MM.1S (cell line): Measurements from ENCODE around the gene YPEL1.

Source experiments
- DNase-seq: peaks from one replicate; pipeline ENCODE4 v3.0.0-alpha.2; 2015
- H2AFZ ChIP-seq: fragments of 300-600 bp; sonication (generic); 2 replicates; pipeline ENCODE4 v1.6.0; 2016; ENCODE audit warnings: antibody characterized with exemption, low read length
- H3F3A ChIP-seq: fragments of 300-600 bp; sonication (generic); 2 replicates; pipeline ENCODE4 v1.6.1; 2016; ENCODE audit warnings: mild to moderate bottlenecking, antibody characterized with exemption, low read length, moderate library complexity, mixed read lengths; ENCODE audit not compliant: insufficient read depth
- H3K27ac ChIP-seq: fragments of 300-600 bp; sonication (generic); 2 replicates; pipeline ENCODE4 v1.5.1; 2016; ENCODE audit warnings: mild to moderate bottlenecking, low read length
- H3K27me3 ChIP-seq: fragments of 300-600 bp; sonication (generic); replicated peaks from 2 replicates; pipeline ENCODE4 v1.6.0; 2016; ENCODE audit warnings: low read length; ENCODE audit not compliant: insufficient read depth
- H3K36me3 ChIP-seq: fragments of 300-600 bp; sonication (generic); replicated peaks from 2 replicates; pipeline ENCODE4 v1.6.1; 2016; ENCODE audit warnings: mild to moderate bottlenecking, low read length, mixed read lengths; ENCODE audit not compliant: insufficient read depth
- H3K4me1 ChIP-seq: fragments of 300-600 bp; sonication (generic); 2 replicates; pipeline ENCODE4 v1.6.1; 2016; ENCODE audit warnings: low read length, mixed read lengths
- H3K4me2 ChIP-seq: fragments of 300-600 bp; sonication (generic); 2 replicates; pipeline ENCODE4 v1.6.0; 2016; ENCODE audit warnings: low read depth, low read length
- H3K4me3 ChIP-seq: fragments of 300-600 bp; sonication (generic); 2 replicates; pipeline ENCODE4 v1.5.1; 2016; ENCODE audit warnings: low read length, mixed read lengths
- H3K79me2 ChIP-seq: fragments of 300-600 bp; sonication (generic); 2 replicates; pipeline ENCODE4 v1.6.1; 2016; ENCODE audit warnings: mixed run types, low read length, mixed read lengths
- H3K9ac ChIP-seq: fragments of 300-600 bp; sonication (generic); 2 replicates; pipeline ENCODE4 v1.6.1; 2016; ENCODE audit warnings: low read length, mixed read lengths
- H3K9me2 ChIP-seq: fragments of 300-600 bp; sonication (generic); replicated peaks from 2 replicates; pipeline ENCODE4 v1.6.1; 2016; ENCODE audit warnings: mild to moderate bottlenecking, low read length, mixed read lengths; ENCODE audit not compliant: insufficient read depth
- H3K9me3 ChIP-seq: fragments of 300-600 bp; sonication (generic); replicated peaks from 2 replicates; pipeline ENCODE4 v1.6.1; 2016; ENCODE audit warnings: mild to moderate bottlenecking, low read length, mixed read lengths; ENCODE audit not compliant: insufficient read depth
- H4K20me1 ChIP-seq: fragments of 300-600 bp; sonication (generic); 2 replicates; pipeline ENCODE4 v1.6.1; 2016; ENCODE audit warnings: mild to moderate bottlenecking, low read length, moderate library complexity, mixed read lengths; ENCODE audit not compliant: insufficient read depth
- EZH2 ChIP-seq: fragments of 300-600 bp; sonication (generic); optimal IDR thresholded peaks from 2 replicates; pipeline ENCODE3; 2017; ENCODE audit warnings: low read depth, mild to moderate bottlenecking, antibody characterized with exemption, low read length, mixed read lengths
- EZH2phosphoT487 ChIP-seq: fragments of 300-600 bp; sonication (generic); IDR thresholded peaks from 2 replicates; pipeline ENCODE4 v1.6.1; 2018; ENCODE audit warnings: antibody characterized with exemption, low read length
- TF ChIP-seq, protein P1 (sequence below): fragments of 300-600 bp; sonication (generic); IDR thresholded peaks from 2 replicates; pipeline ENCODE4 v1.5.1; 2016; ENCODE audit warnings: antibody characterized with exemption, low read length, mixed read lengths

YPEL1 gene

DNA sequence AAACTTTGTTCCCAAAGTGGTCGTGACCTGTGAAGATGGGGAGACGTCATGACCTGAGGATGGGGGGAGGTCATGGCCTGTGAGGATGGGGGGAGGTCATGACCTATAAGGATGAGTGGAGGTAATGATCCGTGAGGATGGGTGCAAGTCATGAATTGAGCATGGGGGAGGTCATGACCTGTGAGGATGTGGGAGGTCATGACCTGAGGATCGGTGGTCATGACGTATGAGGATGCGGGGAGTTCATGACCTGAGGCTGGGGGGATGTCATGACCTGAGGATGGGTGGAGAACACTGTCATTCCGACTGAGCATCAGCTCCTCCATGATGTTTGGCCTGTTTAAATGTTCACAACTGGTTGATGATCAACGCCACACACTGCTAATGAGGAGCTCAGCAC, 25.9 kb downstream of the YPEL1 start:
- TF ChIP-seq EZH2 (no peak), EZH2phosphoT487 (no peak)
- TF ChIP-seq, protein P1, sequence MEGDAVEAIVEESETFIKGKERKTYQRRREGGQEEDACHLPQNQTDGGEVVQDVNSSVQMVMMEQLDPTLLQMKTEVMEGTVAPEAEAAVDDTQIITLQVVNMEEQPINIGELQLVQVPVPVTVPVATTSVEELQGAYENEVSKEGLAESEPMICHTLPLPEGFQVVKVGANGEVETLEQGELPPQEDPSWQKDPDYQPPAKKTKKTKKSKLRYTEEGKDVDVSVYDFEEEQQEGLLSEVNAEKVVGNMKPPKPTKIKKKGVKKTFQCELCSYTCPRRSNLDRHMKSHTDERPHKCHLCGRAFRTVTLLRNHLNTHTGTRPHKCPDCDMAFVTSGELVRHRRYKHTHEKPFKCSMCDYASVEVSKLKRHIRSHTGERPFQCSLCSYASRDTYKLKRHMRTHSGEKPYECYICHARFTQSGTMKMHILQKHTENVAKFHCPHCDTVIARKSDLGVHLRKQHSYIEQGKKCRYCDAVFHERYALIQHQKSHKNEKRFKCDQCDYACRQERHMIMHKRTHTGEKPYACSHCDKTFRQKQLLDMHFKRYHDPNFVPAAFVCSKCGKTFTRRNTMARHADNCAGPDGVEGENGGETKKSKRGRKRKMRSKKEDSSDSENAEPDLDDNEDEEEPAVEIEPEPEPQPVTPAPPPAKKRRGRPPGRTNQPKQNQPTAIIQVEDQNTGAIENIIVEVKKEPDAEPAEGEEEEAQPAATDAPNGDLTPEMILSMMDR = no peak
- DNase-seq = no peak
- no peak overlapping the region for H3K4me3 ChIP-seq
- H3K79me2 ChIP-seq = no peaks in the 10 kb centered on the region
- H3K9ac ChIP-seq = no peak overlapping the region
- no peaks in the 10 kb centered on the region for H3K36me3 ChIP-seq
- H3K9me3 ChIP-seq = no peaks in the 10 kb centered on the region
- H3K27ac ChIP-seq = no peak overlapping the region
- no peak overlapping the region for H3K4me2 ChIP-seq
- no peak overlapping the region for H2AFZ ChIP-seq
- no peaks in the 10 kb centered on the region for H3K9me2 ChIP-seq
- no peaks in the 10 kb centered on the region for H3K27me3 ChIP-seq
- H3F3A ChIP-seq = no peaks in the 10 kb centered on the region
- H4K20me1 ChIP-seq = no peaks in the 10 kb centered on the region
- no peaks in the 10 kb centered on the region for H3K4me1 ChIP-seq

DNA sequence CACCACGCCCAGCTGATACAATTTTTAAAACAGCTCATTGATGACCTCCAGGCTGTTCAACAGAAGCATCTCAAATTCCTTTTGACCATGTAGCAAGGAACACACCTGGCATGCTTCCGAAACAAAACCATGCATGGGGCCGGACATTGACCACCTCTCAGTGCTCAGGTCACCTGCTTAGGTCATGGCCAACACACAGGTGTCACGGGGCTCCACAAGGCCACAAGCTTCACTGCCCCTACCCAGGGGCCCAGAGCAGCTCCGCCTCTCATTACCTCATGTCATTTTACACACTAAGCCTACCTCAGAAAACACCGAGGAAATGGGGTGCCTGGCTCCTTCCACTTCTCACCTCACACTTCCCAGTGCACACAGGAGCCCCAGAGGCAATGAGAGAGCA, 26.6 kb downstream of the YPEL1 start:
- Histone ChIP-seq H4K20me1 (no peaks in the 10 kb centered on the region), H3K4me3 (no peak overlapping the region), H2AFZ (no peak overlapping the region), H3K79me2 (no peaks in the 10 kb centered on the region), H3K9me2 (no peaks in the 10 kb centered on the region), H3K27me3 (no peaks in the 10 kb centered on the region), H3K4me1 (no peaks in the 10 kb centered on the region), H3K9me3 (no peaks in the 10 kb centered on the region), H3K36me3 (no peaks in the 10 kb centered on the region), H3K9ac (no peak overlapping the region), H3F3A (no peaks in the 10 kb centered on the region), H3K27ac (no peak overlapping the region), H3K4me2 (no peak overlapping the region)
- DNase-seq = no peak
- TF ChIP-seq, protein P1 = no peak
- TF ChIP-seq EZH2phosphoT487 = no peak
- TF ChIP-seq EZH2 = no peak

DNA sequence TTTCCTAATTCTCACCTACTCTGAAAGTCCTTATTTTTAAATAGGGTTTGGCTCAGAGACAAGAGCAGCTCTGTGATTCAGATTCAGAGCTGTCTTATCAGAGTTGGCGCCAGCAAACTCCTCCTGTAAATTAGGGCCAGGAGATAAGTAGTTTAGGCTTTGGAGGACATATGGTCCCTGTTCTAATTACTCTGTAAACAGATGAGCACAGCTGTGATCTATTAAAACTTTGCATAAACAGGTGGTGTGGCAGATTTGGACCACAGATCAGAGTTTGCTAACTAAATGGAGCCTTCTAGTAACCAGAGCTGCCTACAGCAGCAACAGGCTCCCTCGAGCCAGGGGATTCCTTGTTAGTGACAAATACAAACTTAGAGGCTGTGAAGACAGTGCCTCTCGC, 27.9 kb downstream of the YPEL1 start:
- Histone ChIP-seq H3K27ac (no peak overlapping the region), H2AFZ (no peak overlapping the region), H3K4me3 (no peak overlapping the region), H3K27me3 (no peaks in the 10 kb centered on the region), H3K36me3 (no peaks in the 10 kb centered on the region), H3K4me1 (no peaks in the 10 kb centered on the region), H3K9ac (no peak overlapping the region), H3K79me2 (no peaks in the 10 kb centered on the region), H3K9me3 (no peaks in the 10 kb centered on the region), H3F3A (no peaks in the 10 kb centered on the region), H3K9me2 (no peaks in the 10 kb centered on the region), H3K4me2 (no peak overlapping the region), H4K20me1 (no peaks in the 10 kb centered on the region)
- no peak for DNase-seq
- TF ChIP-seq EZH2phosphoT487 (no peak), EZH2 (no peak)
- TF ChIP-seq, protein P1 = no peak
